ENCODE results near the gene RTN4R. TPM values are rescaled to one million over a fixed set of nuclear protein-coding genes. Genes with fewer than 3 reads are reported as not detected.
A peak's percentile ranks its signal among the peaks of the same experiment; 100 is the strongest.
"Not testable (repeated sequence)": the region's sequence is repeated elsewhere in the genome, so short reads cannot be mapped to it uniquely, and the experiment has no call there.

Gene RTN4R
- total and polyA plus RNA-seq, 9 of the 15 experiments (the other 6 are each of a cell fraction or from before 2014, with no cell fraction given), result 0.04 to 2.8 (median 1.4) TPM; not detected in 3

GRCh38 chr22:20285473-20286311 lies 17.6 kb upstream of the RTN4R start (continued):
- TF ChIP-seq, protein P1, sequence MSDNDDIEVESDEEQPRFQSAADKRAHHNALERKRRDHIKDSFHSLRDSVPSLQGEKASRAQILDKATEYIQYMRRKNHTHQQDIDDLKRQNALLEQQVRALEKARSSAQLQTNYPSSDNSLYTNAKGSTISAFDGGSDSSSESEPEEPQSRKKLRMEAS (CRISPR knock-in tag; IDR thresholded peaks at IDR 0.05), result peak; percentile 50; the same call in 1 of the 2 replicates
- 0 out of 2 replicates have a peak, but pooled peaks have one; percentile 30 for TF ChIP-seq TCF3 (CRISPR knock-in tag; IDR thresholded peaks at IDR 0.05)
- TF ChIP-seq SP1 (CRISPR knock-in tag; IDR thresholded peaks at IDR 0.05), result peak; percentile 77
- TF ChIP-seq JUN (IDR thresholded peaks at IDR 0.05; ENCODE audit: borderline replicate concordance, low read depth, low read length), result peak; percentile 46; the same call in 1 of the 2 replicates
- TF ChIP-seq JUN (CRISPR knock-in tag; IDR thresholded peaks at IDR 0.05; ENCODE audit: borderline replicate concordance), result peak; percentile 81; the same call in 1 of the 2 replicates
- TF ChIP-seq, protein P2, sequence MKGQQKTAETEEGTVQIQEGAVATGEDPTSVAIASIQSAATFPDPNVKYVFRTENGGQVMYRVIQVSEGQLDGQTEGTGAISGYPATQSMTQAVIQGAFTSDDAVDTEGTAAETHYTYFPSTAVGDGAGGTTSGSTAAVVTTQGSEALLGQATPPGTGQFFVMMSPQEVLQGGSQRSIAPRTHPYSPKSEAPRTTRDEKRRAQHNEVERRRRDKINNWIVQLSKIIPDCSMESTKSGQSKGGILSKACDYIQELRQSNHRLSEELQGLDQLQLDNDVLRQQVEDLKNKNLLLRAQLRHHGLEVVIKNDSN (CRISPR knock-in tag; IDR thresholded peaks at IDR 0.05), result peak; percentile 32; the same call in 1 of the 2 replicates
- TF ChIP-seq, protein P3, sequence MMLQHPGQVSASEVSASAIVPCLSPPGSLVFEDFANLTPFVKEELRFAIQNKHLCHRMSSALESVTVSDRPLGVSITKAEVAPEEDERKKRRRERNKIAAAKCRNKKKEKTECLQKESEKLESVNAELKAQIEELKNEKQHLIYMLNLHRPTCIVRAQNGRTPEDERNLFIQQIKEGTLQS (IDR thresholded peaks at IDR 0.05), result not testable (repeated sequence)
- TF ChIP-seq, protein P3 (CRISPR knock-in tag; conservative IDR thresholded peaks at IDR 0.05), result peak; percentile 71
- peak; percentile 16; the same call in 1 of the 2 replicates for TF ChIP-seq ATF7 (IDR thresholded peaks at IDR 0.05)
- not testable (repeated sequence) for TF ChIP-seq FOXM1 (IDR thresholded peaks at IDR 0.05; ENCODE audit: low read depth); MYNN (CRISPR knock-in tag; IDR thresholded peaks at IDR 0.05)
- TF ChIP-seq FOXM1 (CRISPR knock-in tag; IDR thresholded peaks at IDR 0.05; ENCODE audit: low read depth), result peak; percentile 55; the same call in 1 of the 2 replicates
- TF ChIP-seq, protein P4, sequence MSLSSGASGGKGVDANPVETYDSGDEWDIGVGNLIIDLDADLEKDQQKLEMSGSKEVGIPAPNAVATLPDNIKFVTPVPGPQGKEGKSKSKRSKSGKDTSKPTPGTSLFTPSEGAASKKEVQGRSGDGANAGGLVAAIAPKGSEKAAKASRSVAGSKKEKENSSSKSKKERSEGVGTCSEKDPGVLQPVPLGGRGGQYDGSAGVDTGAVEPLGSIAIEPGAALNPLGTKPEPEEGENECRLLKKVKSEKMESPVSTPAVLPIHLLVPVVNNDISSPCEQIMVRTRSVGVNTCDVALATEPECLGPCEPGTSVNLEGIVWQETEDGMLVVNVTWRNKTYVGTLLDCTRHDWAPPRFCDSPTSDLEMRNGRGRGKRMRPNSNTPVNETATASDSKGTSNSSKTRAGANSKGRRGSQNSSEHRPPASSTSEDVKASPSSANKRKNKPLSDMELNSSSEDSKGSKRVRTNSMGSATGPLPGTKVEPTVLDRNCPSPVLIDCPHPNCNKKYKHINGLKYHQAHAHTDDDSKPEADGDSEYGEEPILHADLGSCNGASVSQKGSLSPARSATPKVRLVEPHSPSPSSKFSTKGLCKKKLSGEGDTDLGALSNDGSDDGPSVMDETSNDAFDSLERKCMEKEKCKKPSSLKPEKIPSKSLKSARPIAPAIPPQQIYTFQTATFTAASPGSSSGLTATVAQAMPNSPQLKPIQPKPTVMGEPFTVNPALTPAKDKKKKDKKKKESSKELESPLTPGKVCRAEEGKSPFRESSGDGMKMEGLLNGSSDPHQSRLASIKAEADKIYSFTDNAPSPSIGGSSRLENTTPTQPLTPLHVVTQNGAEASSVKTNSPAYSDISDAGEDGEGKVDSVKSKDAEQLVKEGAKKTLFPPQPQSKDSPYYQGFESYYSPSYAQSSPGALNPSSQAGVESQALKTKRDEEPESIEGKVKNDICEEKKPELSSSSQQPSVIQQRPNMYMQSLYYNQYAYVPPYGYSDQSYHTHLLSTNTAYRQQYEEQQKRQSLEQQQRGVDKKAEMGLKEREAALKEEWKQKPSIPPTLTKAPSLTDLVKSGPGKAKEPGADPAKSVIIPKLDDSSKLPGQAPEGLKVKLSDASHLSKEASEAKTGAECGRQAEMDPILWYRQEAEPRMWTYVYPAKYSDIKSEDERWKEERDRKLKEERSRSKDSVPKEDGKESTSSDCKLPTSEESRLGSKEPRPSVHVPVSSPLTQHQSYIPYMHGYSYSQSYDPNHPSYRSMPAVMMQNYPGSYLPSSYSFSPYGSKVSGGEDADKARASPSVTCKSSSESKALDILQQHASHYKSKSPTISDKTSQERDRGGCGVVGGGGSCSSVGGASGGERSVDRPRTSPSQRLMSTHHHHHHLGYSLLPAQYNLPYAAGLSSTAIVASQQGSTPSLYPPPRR (CRISPR knock-in tag; IDR thresholded peaks at IDR 0.05; ENCODE audit: borderline replicate concordance), result peak; percentile 90; the same call in 1 of the 2 replicates
- TF ChIP-seq MYNN (IDR thresholded peaks at IDR 0.05), result peak; percentile 77; the same call in 1 of the 2 replicates
- TF ChIP-seq RCOR1 (IDR thresholded peaks at IDR 0.05; ENCODE audit: borderline replicate concordance in 1 of 2, low read depth in 2 of 2, low read length in 2 of 2), result peak in 1 of 2 experiments; percentile 59; a peak in 1 of 4 replicates
- peak; percentile 45 for TF ChIP-seq ZFP36 (IDR thresholded peaks at IDR 0.05; ENCODE audit: low read depth, low read length, partially characterized antibody)
- TF ChIP-seq HCFC1 (IDR thresholded peaks at IDR 0.05; ENCODE audit: low read depth, low read length), result peak; percentile 49
- TF ChIP-seq ZBTB7A (IDR thresholded peaks at IDR 0.05; ENCODE audit: borderline replicate concordance, control insufficient read depth, low read depth, low read length), result peak; percentile 65
- TF ChIP-seq MAZ (CRISPR knock-in tag; conservative IDR thresholded peaks at IDR 0.05 in 1 of 2, IDR thresholded peaks at IDR 0.05 in 1 of 2), result peak in 1 of 2 experiments; percentile 74; a peak in 3 of 4 replicates
- peak; percentile 90; the same call in 1 of the 2 replicates for TF ChIP-seq ARID2 (IDR thresholded peaks at IDR 0.05)

Measured in K562 (cell line).